Esophagus muscularis mucosa (tissue), 4 donors: ENCODE measurements around the gene GUCA2A. TPM values are rescaled to one million over a fixed set of nuclear protein-coding genes. Genes with fewer than 3 reads are reported as not detected.

Experiments used
- DNase-seq: peaks from one replicate; pipeline ENCODE4 v3.0.0-alpha.2; 2017; ENCODE audit errors: extremely low spot score
- H3K27ac ChIP-seq, 4 donors: fragments of 200-600 bp; sonication (generic); replicated peaks in 1 of 4; 1 replicate in 3 of 4; 2 replicates in 1 of 4; pipeline ENCODE4 v1.5.1; 2016 to 2019; ENCODE audit warnings: mild to moderate bottlenecking in 1 of 4
- H3K27me3 ChIP-seq, 4 donors: fragments of 200-600 bp; sonication (generic); one replicate each; pipeline versions ENCODE4 v1.5.1 to v1.6.0; 2016 to 2019
- H3K36me3 ChIP-seq, 4 donors: fragments of 200-600 bp; sonication (generic); one replicate each; pipeline ENCODE4 v1.5.1; 2016 to 2019
- H3K4me1 ChIP-seq, 4 donors: fragments of 200-600 bp; sonication (generic); one replicate each; pipeline ENCODE4 v1.5.1; 2016 to 2019
- H3K4me3 ChIP-seq, 4 donors: fragments of 200-600 bp; sonication (generic); 1 replicate in 2 of 4; 2 replicates in 2 of 4; pipeline ENCODE4 v1.5.1; 2016 to 2019; ENCODE audit warnings: mild to moderate bottlenecking in 4 of 4, moderate library complexity in 1 of 4
- H3K9me3 ChIP-seq, 4 donors: fragments of 200-600 bp; sonication (generic); 1 replicate in 3 of 4; 2 replicates in 1 of 4; pipeline ENCODE4 v1.5.1; 2016 to 2019
- CTCF ChIP-seq, 3 experiments: fragments of 200-600 bp in 2 of 3; fragments of 450-650 bp in 1 of 3; sonication (generic) in 2 of 3; IDR thresholded peaks; one replicate each; pipeline ENCODE4 v1.5.1; 2017 to 2019; ENCODE audit warnings: antibody characterized with exemption in 3 of 3, mild to moderate bottlenecking in 2 of 3, moderate library complexity in 1 of 3
- EP300 ChIP-seq: sonication (generic); formaldehyde crosslinking; IDR thresholded peaks from one replicate; pipeline ENCODE4 v1.6.1; 2017; ENCODE audit warnings: antibody characterized with exemption
- POLR2A ChIP-seq: fragments of 450-650 bp; IDR thresholded peaks from one replicate; pipeline ENCODE4 v1.6.1; 2017; ENCODE audit warnings: antibody characterized with exemption, moderate library complexity, mild to moderate bottlenecking, low read depth
- POLR2AphosphoS5 ChIP-seq, 2 donors: sonication (generic); formaldehyde crosslinking; IDR thresholded peaks; one replicate each; pipeline ENCODE4 v1.6.1; 2017; ENCODE audit warnings: antibody characterized with exemption in 2 of 2
- WGBS: methylation state at CpG from one replicate; pipeline ENCODE4 v1.1.5; 2018; 5-methylcytosine and 5-hydroxymethylcytosine counted together
- intact Hi-C: fragments of 100-400 bp; cut with DNase I; formaldehyde crosslinking; loops from one replicate; pipeline ENCODE4 v1.15.1; 2023
- total RNA-seq, 4 donors: library from RNA; depleted of rRNA; stranded (reverse); fragments of >200 nt; gene quantifications; one replicate each; pipeline versions ENCODE4 v1.1.0 to v1.2.1, GENCODE V29; 2016

Gene GUCA2A
- total RNA-seq, 4 donors from 2014 or later = not detected

DNA sequence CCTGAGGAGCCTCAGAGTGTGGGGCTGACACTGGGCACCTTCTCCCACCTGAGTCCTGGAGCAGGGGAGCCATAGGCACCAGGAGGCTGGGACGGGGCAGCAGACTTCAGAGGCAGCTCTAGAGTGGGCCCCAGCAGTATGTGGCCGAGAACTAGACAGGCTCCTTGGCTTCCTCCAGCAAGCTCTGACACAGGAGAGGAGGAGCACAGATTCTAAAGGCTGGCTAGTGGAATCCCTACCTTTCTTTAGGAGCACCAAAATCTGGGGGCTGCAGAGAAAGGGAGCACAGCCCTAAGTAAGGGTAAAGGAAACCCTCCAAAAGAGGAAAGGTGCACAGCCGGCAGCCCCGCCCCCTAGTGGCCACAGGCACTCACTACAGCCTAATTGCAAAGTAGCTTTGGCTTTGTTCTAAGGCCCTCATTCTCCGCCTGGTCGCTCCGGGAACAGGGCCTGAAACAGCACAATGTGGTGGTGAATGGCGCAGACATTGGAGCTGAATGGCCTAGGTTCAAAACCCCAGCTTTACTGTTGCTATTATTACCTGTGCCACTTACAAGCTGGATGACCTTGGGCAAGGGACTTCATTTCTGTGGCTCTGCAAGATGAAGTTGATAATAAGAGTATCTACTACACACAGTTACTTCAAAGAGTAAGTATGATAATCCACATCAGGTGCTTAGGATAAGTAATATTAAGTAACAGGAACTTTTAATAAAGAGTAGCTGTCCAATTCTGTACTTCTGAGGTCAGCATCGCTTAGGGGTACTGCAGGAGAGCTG, 8.8 kb upstream of the GUCA2A start:
- no peak for DNase-seq
- Histone ChIP-seq H3K9me3 (no peaks in the 10 kb centered on the region), H3K27me3 (peaks cover 0 to 14% (median 0%) of the 10 kb centered on the region in 4 donors), H3K4me1 (peaks cover 18 to 31% (median 19%) of the 10 kb centered on the region in 4 donors), H3K36me3 (no peaks in the 10 kb centered on the region), H3K27ac (no peak overlapping the region), H3K4me3 (no peak overlapping the region)
- WGBS = 19% methylated on average over 7 of the region's 9 CpGs
- TF ChIP-seq POLR2AphosphoS5 (IDR thresholded peaks at IDR 0.05) (peak in 1 of 2 donors; percentile 14), CTCF (IDR thresholded peaks at IDR 0.05) (peak; percentile 89 to 99 (median 92)), POLR2A (no peak), EP300 (no peak)
- intact Hi-C loops = loop anchor here (5.0 to 10.0 kb wide), 2 partner anchors 281 to 596 kb away; partner anchors contain the start of genes PPCS and ZMYND12

- peaks cover 12 to 31% (median 18%) of the 10 kb centered on the region in 4 donors for H3K4me1 ChIP-seq
- no peaks in the 10 kb centered on the region for H3K9me3 ChIP-seq
- no peaks in the 10 kb centered on the region for H3K36me3 ChIP-seq
- no peak for TF ChIP-seq CTCF (IDR thresholded peaks at IDR 0.05)
- no peak for TF ChIP-seq POLR2A
- TF ChIP-seq POLR2AphosphoS5 (IDR thresholded peaks at IDR 0.05) = no peak
- no peak for TF ChIP-seq EP300
- WGBS = 71% methylated on average over 15 of the region's 15 CpGs
- peaks cover 0 to 22% (median 0%) of the 10 kb centered on the region in 4 donors for H3K27me3 ChIP-seq
- H3K4me3 ChIP-seq = no peak overlapping the region
- no peak overlapping the region for H3K27ac ChIP-seq
- intact Hi-C loops = loop anchor here (5.0 to 10.0 kb wide), 2 partner anchors 282 to 595 kb away; partner anchors contain the start of genes PPCS and ZMYND12
- peak; percentile 72 for DNase-seq
Measured at GRCh38 chr1:42172381-42173133, 8.0 kb upstream of the GUCA2A start.

DNA sequence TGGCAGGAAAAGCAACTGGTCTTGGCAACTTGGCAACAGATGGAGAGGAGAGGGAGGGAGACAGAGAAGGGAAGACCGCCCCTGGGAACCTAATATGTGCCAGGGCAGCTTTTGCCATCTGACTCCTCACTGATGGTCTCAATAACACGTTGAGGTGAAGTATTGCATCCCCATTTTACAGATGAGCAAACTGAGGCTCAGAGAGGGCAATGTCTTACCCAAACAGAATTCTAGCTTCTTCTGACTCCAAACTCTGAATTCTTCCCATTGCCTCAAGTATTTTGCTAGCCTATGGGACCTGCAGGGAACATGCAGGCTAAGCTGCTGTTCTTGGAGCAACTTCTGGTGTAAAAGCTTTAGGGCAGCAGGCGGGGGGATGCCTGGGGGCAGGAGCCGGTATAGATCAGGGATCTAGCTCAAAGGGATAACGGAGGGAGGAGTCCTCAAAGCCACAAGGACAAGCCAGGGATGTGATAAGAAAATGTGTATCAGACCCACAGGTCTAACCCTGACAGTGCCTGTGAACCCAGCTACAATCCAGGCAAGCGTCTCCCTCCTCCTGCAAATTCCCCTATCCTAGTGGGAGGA, 7.2 kb upstream of the GUCA2A start:
- peaks cover 10 to 31% (median 16%) of the 10 kb centered on the region in 4 donors for H3K4me1 ChIP-seq
- no peak for DNase-seq
- peaks cover 0 to 25% (median 0%) of the 10 kb centered on the region in 4 donors for H3K27me3 ChIP-seq
- H3K9me3 ChIP-seq = no peaks in the 10 kb centered on the region
- TF ChIP-seq EP300 = no peak
- intact Hi-C loops = loop anchor here (5.0 to 10.0 kb wide), 2 partner anchors 283 to 594 kb away; partner anchors contain the start of genes PPCS and ZMYND12
- 80% methylated on average over 6 of the region's 6 CpGs for WGBS
- H3K27ac ChIP-seq = no peak overlapping the region
- no peaks in the 10 kb centered on the region for H3K36me3 ChIP-seq
- no peak overlapping the region for H3K4me3 ChIP-seq

DNA sequence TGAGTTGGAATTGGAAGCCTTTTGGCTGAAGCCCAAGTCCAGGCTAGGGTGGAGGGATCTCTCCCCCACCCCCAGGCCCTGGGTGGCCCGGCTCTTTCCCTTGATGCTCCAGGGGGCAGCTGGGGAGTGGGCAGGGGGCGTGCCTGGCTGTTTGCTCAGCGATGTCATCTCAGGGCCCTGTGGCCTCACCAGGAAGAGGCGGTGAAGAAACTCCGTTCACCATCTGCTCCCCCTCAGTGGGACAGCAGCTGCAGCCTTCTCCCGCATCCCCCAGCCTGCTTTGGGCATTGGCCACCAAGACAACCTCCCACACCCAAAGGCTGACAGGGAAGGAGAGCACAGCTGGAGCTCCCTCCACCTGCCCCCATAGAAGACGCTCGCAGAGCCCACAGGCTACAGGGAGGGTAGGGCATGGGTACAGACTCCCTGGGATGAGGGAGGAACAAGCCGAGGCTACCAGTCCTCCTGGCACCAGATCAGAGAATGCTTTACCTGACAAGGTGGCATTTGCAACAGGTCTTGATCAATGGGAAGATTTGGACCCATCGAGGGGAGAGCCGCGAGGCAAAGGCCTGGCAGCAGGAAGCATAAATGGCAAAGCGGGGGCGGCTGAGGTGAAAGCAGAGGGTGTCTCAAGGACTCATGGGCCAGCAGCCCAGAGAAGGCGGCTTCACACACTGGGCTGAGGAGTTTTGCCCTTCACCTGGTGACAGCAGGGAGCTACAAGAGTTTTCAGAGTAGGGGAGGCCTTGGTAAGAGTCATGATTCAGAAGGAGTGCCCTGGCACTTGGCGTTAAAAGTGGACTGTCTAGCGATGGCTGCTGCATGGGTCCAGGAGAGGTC, 6.5 kb upstream of the GUCA2A start:
- Histone ChIP-seq H3K27ac (no peak overlapping the region), H3K4me1 (peaks cover 10 to 35% (median 19%) of the 10 kb centered on the region in 4 donors), H3K9me3 (no peaks in the 10 kb centered on the region), H3K27me3 (peaks cover 0 to 25% (median 0%) of the 10 kb centered on the region in 4 donors), H3K36me3 (no peaks in the 10 kb centered on the region), H3K4me3 (no peak overlapping the region)
- no peak for TF ChIP-seq CTCF (IDR thresholded peaks at IDR 0.05)
- no peak for TF ChIP-seq POLR2A
- no peak for TF ChIP-seq POLR2AphosphoS5 (IDR thresholded peaks at IDR 0.05)
- TF ChIP-seq EP300 = no peak
- DNase-seq = peak; percentile 80
- intact Hi-C loops = loop anchor here (5.0 to 10.0 kb wide), 2 partner anchors 284 to 594 kb away; partner anchors contain the start of genes PPCS and ZMYND12
- WGBS = 72% methylated on average over 14 of the region's 17 CpGs
